Activated naive CD8-positive, alpha-beta T cell treated with anti-CD3 and anti-CD28 coated beads, Interleukin-2, amount 10 ng/mL, durations not matched to agents 7 days and 5 days (primary cell): ENCODE results near the gene SMARCA2. TPM values are rescaled to one million over a fixed set of nuclear protein-coding genes. Genes with fewer than 3 reads are reported as not detected.

Experiments
- ATAC-seq: fragments of 150-1000 bp; cut with Tn5 transposase; one replicate; pipeline ENCODE4 v1.10.0; 2021; ENCODE audit warnings: low read depth, moderate library complexity
- POLR2A ChIA-PET: fragments of 350-600 bp; sonication (Branson Sonifier 250); formaldehyde crosslinking; loops from one replicate; lab custom pipeline; 2021; ENCODE audit warnings: antibody characterized with exemption; lab: Charles Lee
- DNase-seq: peaks from one replicate; pipeline ENCODE4 v3.0.0; 2021
- H3K27ac Mint-ChIP-seq: one replicate; pipeline ENCODE4 v1.8.0; 2022; ENCODE audit warnings: mild to moderate bottlenecking, mixed read lengths
- H3K27me3 Mint-ChIP-seq: one replicate; pipeline ENCODE4 v1.8.0; 2022; ENCODE audit warnings: mild to moderate bottlenecking, moderate library complexity, mixed read lengths
- H3K36me3 Mint-ChIP-seq: one replicate; pipeline ENCODE4 v1.8.0; 2021; ENCODE audit warnings: mild to moderate bottlenecking, mixed read lengths
- H3K4me1 Mint-ChIP-seq: one replicate; pipeline ENCODE4 v1.8.0; 2021; ENCODE audit warnings: mixed read lengths
- H3K4me3 Mint-ChIP-seq: one replicate; pipeline ENCODE4 v1.8.0; 2022; ENCODE audit warnings: mild to moderate bottlenecking, moderate library complexity, mixed read lengths
- H3K9me3 Mint-ChIP-seq: one replicate; pipeline ENCODE4 v1.8.0; 2021; ENCODE audit warnings: mixed read lengths
- total RNA-seq, 2 experiments: library from RNA; stranded (reverse); gene quantifications; one replicate each; pipeline ENCODE4 v1.2.3, GENCODE V29; 2021

SMARCA2 gene
- 100 to 1,000 TPM; 285 to 293 TPM for total RNA-seq

- peak; percentile 97 for DNase-seq
- H3K36me3 Mint-ChIP-seq: peaks cover 2% of the 10 kb centered on the region
- H3K4me1 Mint-ChIP-seq: peaks cover 34% of the 10 kb centered on the region
- H3K9me3 Mint-ChIP-seq: no peaks in the 10 kb centered on the region
- H3K27me3 Mint-ChIP-seq: no peaks in the 10 kb centered on the region
- POLR2A ChIA-PET: interaction anchor here (0.8 to 5.2 kb wide), 12 partner anchors 9 to 1742 kb away, joined by 3 to 29 read pairs (median 3); partner anchors contain the start of gene PUM3
- peak within 1 kb of the TSS; percentile 99 for H3K27ac Mint-ChIP-seq
- peak; percentile 81 for ATAC-seq
- peak within 1 kb of the TSS; percentile 98 for H3K4me3 Mint-ChIP-seq
Observed at GRCh38 chr9:2014696-2015580, at the start of gene SMARCA2. Gene SMARCA2, plus strand, starts transcription at chr9:2015347. Its CDS starts 13,676 bp downstream, at chr9:2029023.

DNA sequence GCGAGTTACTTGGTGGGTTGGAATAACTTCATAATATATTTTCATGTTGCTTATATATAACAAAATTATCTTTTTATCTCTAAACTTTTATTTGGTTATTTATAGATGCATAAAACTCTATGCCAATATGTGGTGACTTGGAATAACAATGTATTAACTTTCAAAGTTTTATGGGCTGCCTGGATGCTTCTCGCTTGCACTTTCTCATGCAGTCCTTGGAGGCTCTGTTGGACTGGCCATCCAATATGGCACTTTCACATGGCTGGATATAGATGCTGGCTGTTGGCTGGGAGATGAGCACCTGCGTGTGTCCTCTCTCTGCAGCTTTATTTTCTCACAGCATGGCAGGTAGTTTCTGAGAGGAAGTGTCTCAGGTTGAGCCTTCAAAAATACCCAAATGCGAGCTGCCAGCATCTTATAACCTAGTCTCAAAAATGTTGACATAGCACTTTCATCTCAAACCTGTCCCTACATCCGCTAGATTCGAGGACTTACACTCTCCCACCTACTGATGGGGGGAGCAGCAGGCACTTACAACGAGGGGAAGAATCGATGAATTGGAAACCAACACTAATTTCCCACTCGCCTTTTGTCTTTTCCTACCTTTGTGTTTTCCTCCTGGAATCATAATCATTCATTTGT lies 48.3 kb upstream of the SMARCA2 start:
- Mint-ChIP-seq H3K36me3 (peaks cover 3% of the 10 kb centered on the region), H3K27ac (no peak overlapping the region), H3K27me3 (peaks cover 15% of the 10 kb centered on the region), H3K4me1 (no peaks in the 10 kb centered on the region), H3K4me3 (no peak overlapping the region), H3K9me3 (peaks cover 6% of the 10 kb centered on the region)
- no peak for DNase-seq
- no peak for ATAC-seq
- POLR2A ChIA-PET: no interaction called here

DNA sequence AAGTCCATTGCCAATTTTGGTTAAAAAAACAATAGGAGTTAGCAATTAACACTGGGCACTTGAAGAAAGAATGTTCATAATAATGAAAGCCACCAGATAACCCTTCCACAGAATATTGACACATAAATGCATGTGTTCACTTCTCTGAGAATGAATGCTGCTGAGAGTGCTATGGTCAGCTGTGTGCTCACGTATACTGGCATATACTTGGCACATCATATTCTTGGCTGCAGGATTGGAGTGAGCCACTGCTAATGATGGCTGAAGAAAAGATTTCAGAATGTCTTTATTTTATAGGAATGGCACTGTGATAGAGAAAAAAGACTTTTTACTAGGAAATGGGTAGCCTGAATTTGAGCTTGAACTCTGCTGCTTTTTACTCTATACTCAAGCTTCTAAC lies 46.0 kb upstream of the SMARCA2 start:
- H3K4me3 Mint-ChIP-seq: no peak overlapping the region
- H3K4me1 Mint-ChIP-seq: no peaks in the 10 kb centered on the region
- peaks cover 12% of the 10 kb centered on the region for H3K9me3 Mint-ChIP-seq
- ATAC-seq: no peak
- H3K36me3 Mint-ChIP-seq: peaks cover 3% of the 10 kb centered on the region
- no peak overlapping the region for H3K27ac Mint-ChIP-seq
- POLR2A ChIA-PET: no interaction called here
- DNase-seq: no peak
- peaks cover 11% of the 10 kb centered on the region for H3K27me3 Mint-ChIP-seq

- Mint-ChIP-seq H3K27ac (no peak overlapping the region), H3K4me3 (no peak overlapping the region), H3K9me3 (peaks cover 12% of the 10 kb centered on the region), H3K27me3 (peaks cover 10% of the 10 kb centered on the region), H3K4me1 (no peaks in the 10 kb centered on the region), H3K36me3 (peaks cover 3% of the 10 kb centered on the region)
- no peak for ATAC-seq
- POLR2A ChIA-PET: no interaction called here
- no peak for DNase-seq
Observed at GRCh38 chr9:1969898-1970297, 45.2 kb upstream of the SMARCA2 start.

- no peak for ATAC-seq
- no peak for DNase-seq
- H3K4me3 Mint-ChIP-seq: no peak overlapping the region
- peaks cover 3% of the 10 kb centered on the region for H3K36me3 Mint-ChIP-seq
- POLR2A ChIA-PET: no interaction called here
- no peaks in the 10 kb centered on the region for H3K4me1 Mint-ChIP-seq
- H3K9me3 Mint-ChIP-seq: peaks cover 12% of the 10 kb centered on the region
- H3K27ac Mint-ChIP-seq: no peak overlapping the region
- peaks cover 2% of the 10 kb centered on the region for H3K27me3 Mint-ChIP-seq
Observed at GRCh38 chr9:1972672-1973071, 42.5 kb upstream of the SMARCA2 start.

- Mint-ChIP-seq H3K27ac (no peak overlapping the region), H3K9me3 (peaks cover 6% of the 10 kb centered on the region), H3K4me3 (no peak overlapping the region), H3K36me3 (peaks cover 1% of the 10 kb centered on the region), H3K4me1 (no peaks in the 10 kb centered on the region), H3K27me3 (no peaks in the 10 kb centered on the region)
- DNase-seq (no peak), ATAC-seq (no peak)
- POLR2A ChIA-PET: no interaction called here
Observed at GRCh38 chr9:1977026-1977425, 38.1 kb upstream of the SMARCA2 start.

- ATAC-seq: no peak
- POLR2A ChIA-PET: no interaction called here
- Mint-ChIP-seq H3K27me3 (no peaks in the 10 kb centered on the region), H3K36me3 (peaks cover 1% of the 10 kb centered on the region), H3K4me1 (no peaks in the 10 kb centered on the region), H3K9me3 (no peaks in the 10 kb centered on the region), H3K4me3 (no peak overlapping the region), H3K27ac (no peak overlapping the region)
- no peak for DNase-seq
Observed at GRCh38 chr9:1978941-1979340, 36.2 kb upstream of the SMARCA2 start.

- Mint-ChIP-seq H3K27me3 (no peaks in the 10 kb centered on the region), H3K36me3 (peaks cover 1% of the 10 kb centered on the region), H3K4me1 (no peaks in the 10 kb centered on the region), H3K9me3 (peaks cover under 1% of the 10 kb centered on the region), H3K27ac (no peak overlapping the region), H3K4me3 (no peak overlapping the region)
- DNase-seq (no peak), ATAC-seq (no peak)
- POLR2A ChIA-PET: no interaction called here
Observed at GRCh38 chr9:1979741-1980367, 35.3 kb upstream of the SMARCA2 start.

DNA sequence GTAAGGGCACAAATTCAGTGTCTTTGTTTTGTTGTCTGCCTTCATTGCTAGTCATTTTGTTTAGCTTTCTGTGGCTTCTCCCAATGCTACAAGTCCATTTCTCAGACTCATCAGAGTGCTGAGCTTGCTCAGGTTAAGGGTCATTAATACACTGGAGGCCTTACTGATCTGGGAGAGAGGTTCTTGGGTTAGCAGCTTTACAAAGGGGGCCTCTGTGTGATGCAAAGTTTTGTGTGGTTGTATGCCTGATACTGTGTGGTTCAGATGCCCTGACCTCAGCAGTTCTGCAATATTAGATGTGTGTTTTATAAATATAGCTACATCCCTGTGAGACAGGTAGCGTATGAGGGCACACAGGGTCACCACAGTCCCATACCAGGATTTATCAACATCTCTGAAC lies 34.8 kb upstream of the SMARCA2 start:
- Mint-ChIP-seq H3K9me3 (peaks cover 1% of the 10 kb centered on the region), H3K27me3 (no peaks in the 10 kb centered on the region), H3K4me1 (no peaks in the 10 kb centered on the region), H3K36me3 (peaks cover 1% of the 10 kb centered on the region), H3K4me3 (no peak overlapping the region), H3K27ac (no peak overlapping the region)
- DNase-seq: no peak
- ATAC-seq: no peak
- POLR2A ChIA-PET: no interaction called here

DNA sequence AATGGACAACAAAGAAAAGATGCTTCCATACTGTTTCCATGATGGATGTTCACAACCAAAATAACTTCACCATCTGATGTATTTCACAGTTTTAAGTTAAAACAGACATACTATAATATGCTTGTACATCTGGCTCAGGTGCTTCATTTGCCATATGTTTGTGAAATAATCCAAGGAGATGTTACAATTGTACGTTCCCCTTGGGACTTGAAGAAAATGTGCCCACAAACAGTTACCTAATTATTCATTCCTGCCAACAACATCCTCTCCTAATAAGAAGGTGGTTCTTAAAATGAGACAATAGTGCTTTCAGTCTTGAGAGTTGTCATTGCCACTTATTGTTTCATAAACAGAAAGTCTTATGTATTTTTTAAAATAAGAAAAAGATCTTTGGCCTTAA lies 33.1 kb upstream of the SMARCA2 start:
- H3K27ac Mint-ChIP-seq: no peak overlapping the region
- H3K36me3 Mint-ChIP-seq: peaks cover 1% of the 10 kb centered on the region
- POLR2A ChIA-PET: no interaction called here
- ATAC-seq: no peak
- no peak overlapping the region for H3K4me3 Mint-ChIP-seq
- no peaks in the 10 kb centered on the region for H3K4me1 Mint-ChIP-seq
- no peak for DNase-seq
- H3K9me3 Mint-ChIP-seq: peaks cover 1% of the 10 kb centered on the region
- peaks cover 3% of the 10 kb centered on the region for H3K27me3 Mint-ChIP-seq

DNA sequence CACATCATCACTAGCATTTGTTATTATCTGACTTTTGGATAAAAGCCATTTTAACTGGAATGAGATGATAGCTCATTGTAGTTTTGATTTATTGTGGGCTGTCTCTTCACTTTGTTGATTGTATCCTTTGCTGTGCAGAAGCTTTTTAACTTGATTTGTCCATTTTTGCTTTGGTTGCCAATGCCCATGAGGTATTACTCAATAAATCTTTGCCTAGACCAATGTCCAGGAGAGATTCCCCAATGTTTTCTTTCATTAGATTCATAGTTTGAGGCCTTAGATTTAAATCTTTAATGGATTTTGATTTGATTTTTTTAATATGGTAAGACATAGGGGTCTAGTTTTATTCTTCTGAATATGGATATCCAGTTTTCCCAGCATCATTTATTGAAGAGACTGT lies 28.8 kb upstream of the SMARCA2 start:
- no peak for ATAC-seq
- H3K27me3 Mint-ChIP-seq: peaks cover 6% of the 10 kb centered on the region
- POLR2A ChIA-PET: no interaction called here
- no peak overlapping the region for H3K4me3 Mint-ChIP-seq
- H3K27ac Mint-ChIP-seq: no peak overlapping the region
- DNase-seq: no peak
- H3K36me3 Mint-ChIP-seq: no peaks in the 10 kb centered on the region
- peaks cover 2% of the 10 kb centered on the region for H3K9me3 Mint-ChIP-seq
- no peaks in the 10 kb centered on the region for H3K4me1 Mint-ChIP-seq

DNA sequence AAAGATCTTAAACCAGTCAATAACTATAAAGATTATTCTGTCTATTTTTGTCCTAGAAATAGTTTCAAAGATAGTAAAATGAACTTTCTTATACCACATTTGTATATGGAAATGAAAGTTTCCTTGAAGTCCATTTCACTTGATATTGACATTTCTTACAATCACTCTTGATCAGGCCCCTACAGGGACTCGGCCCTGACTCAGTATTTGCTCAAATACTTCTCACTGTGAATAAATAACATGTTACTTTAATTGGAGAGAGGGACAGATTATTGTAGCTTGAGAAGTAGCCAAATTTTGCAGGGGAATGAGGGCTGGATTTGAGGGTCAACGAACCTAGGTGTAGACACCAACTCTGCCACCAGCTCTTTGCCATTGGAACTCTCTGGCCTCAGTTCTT lies 25.6 kb upstream of the SMARCA2 start:
- no peak overlapping the region for H3K27ac Mint-ChIP-seq
- H3K4me3 Mint-ChIP-seq: no peak overlapping the region
- H3K36me3 Mint-ChIP-seq: no peaks in the 10 kb centered on the region
- no peak for DNase-seq
- no peak for ATAC-seq
- peaks cover 6% of the 10 kb centered on the region for H3K27me3 Mint-ChIP-seq
- no peaks in the 10 kb centered on the region for H3K4me1 Mint-ChIP-seq
- POLR2A ChIA-PET: no interaction called here
- H3K9me3 Mint-ChIP-seq: peaks cover 2% of the 10 kb centered on the region

GRCh38 chr9:1994180-1994579 lies 21.0 kb upstream of the SMARCA2 start:
- DNase-seq (no peak), ATAC-seq (no peak)
- Mint-ChIP-seq H3K36me3 (no peaks in the 10 kb centered on the region), H3K4me1 (no peaks in the 10 kb centered on the region), H3K27me3 (peaks cover 2% of the 10 kb centered on the region), H3K27ac (no peak overlapping the region), H3K9me3 (no peaks in the 10 kb centered on the region), H3K4me3 (no peak overlapping the region)
- POLR2A ChIA-PET: no interaction called here
